ENCODE measurements around the gene WAC.
"Not testable (repeated sequence)": the region's sequence is repeated elsewhere in the genome, so short reads cannot be mapped to it uniquely, and the experiment has no call there.

The WAC gene

DNA sequence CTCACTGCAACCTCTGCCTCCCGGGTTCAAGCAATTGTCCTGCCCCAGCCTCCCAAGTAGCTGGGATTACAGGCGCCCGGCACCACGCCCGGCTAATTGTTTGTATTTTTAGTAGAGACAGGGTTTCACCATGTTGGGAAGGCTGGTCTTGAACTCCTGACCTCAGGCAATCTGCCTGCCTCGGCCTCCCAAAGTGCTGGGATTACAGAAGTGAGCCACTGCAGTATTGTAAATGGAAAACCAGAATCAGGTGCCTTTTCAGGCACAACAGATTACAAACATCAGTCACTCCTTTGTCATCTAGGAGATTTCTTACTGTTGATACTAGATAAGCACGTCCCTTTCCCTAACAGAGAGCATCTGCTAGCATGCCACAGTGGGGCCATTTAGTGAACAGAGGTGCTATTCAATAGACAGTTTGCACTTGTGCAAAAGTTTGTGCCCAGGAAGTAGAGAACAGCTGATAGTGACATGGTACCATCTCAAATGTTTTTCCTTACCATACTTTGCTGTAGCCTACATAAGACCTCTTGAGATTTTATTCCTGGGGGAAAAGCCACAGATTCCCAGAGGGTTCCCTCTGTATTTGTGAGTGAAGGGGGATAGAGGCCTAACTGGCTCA lies 24.5 kb upstream of the WAC start:
- H3K36me3 Mint-ChIP-seq (ENCODE audit: low read depth) = no peaks in the 10 kb centered on the region
- no peak for ATAC-seq

DNA sequence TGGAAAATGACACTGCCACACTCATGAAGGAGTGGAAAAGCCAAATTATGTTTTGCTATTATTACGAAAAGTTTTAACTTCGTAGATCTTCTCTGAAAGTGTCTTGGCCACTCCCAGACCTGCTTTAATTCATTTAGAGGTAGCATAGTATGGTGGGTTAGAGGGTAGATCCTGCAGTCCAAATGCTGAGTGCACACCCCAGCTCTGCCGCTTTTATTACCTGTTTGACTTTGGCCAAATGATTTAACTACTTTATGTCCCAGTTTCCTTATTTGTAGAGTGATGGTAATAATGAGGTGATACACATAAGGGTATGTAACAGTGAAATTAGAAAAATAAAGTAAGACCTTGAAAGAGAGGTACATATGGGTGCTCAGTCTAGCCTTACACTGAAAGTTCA lies 23.6 kb upstream of the WAC start:
- H3K9me3 Mint-ChIP-seq = no peaks in the 10 kb centered on the region
- no peak overlapping the region for H3K4me3 Mint-ChIP-seq
- DNase-seq (no peak), ATAC-seq (no peak)
- H3K27ac Mint-ChIP-seq = no peak overlapping the region
- no peaks in the 10 kb centered on the region for H3K27me3 Mint-ChIP-seq
- no peaks in the 10 kb centered on the region for H3K4me1 Mint-ChIP-seq
- no peaks in the 10 kb centered on the region for H3K36me3 Mint-ChIP-seq (ENCODE audit: low read depth)

More for the DNA sequence above, 24.5 kb upstream of the WAC start:
- Mint-ChIP-seq H3K4me1 (no peaks in the 10 kb centered on the region), H3K4me3 (no peak overlapping the region), H3K27me3 (no peaks in the 10 kb centered on the region), H3K27ac (no peak overlapping the region), H3K9me3 (no peaks in the 10 kb centered on the region)
- DNase-seq = no peak

DNA sequence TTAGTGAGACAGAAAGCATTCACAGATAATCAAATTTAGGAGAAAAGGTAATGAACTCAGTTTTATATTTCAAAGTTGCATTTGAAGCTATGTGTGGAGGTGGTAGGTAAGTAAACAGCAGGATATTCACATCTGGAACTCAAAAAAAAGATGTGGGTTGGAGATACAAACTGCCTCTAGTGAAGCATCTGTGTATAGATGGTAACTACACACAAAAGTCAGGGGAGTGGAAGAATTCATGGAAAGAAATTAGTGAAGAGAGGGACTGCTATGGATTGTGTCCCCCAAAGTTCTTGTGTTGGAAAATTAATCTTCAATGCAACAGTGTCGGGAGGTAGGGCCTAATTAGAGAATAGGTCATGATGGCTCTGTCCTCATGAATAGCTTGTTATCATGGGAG lies 18.3 kb upstream of the WAC start:
- Mint-ChIP-seq H3K4me1 (no peaks in the 10 kb centered on the region), H3K36me3 (ENCODE audit: low read depth) (no peaks in the 10 kb centered on the region), H3K9me3 (peaks cover 12% of the 10 kb centered on the region), H3K4me3 (no peak overlapping the region), H3K27ac (no peak overlapping the region), H3K27me3 (no peaks in the 10 kb centered on the region)
- ATAC-seq (no peak), DNase-seq (no peak)

DNA sequence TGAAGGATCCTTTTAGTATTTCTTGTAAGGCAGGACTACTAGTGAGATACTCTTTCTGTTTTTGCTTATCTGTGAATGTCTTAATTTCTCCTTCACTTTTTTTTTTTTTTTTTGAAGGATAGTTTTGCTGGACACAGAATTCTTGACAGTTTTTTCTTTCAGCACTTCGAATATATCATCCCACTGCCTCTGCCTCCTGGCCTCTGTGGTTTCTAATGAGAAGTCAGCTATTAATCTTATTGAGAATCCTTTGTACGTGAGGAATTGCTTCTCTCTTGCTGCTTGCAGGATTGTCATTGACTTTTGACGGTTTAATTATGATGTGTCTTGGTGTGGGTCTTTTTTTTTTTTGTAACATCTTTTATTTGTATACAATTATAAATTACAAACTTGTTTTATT lies 12.6 kb upstream of the WAC start:
- Mint-ChIP-seq H3K4me3 (no peak overlapping the region), H3K4me1 (no peaks in the 10 kb centered on the region), H3K9me3 (peaks cover 37% of the 10 kb centered on the region), H3K27ac (no peak overlapping the region), H3K36me3 (ENCODE audit: low read depth) (peaks cover 25% of the 10 kb centered on the region), H3K27me3 (no peaks in the 10 kb centered on the region)
- no peak for DNase-seq
- ATAC-seq = no peak

DNA sequence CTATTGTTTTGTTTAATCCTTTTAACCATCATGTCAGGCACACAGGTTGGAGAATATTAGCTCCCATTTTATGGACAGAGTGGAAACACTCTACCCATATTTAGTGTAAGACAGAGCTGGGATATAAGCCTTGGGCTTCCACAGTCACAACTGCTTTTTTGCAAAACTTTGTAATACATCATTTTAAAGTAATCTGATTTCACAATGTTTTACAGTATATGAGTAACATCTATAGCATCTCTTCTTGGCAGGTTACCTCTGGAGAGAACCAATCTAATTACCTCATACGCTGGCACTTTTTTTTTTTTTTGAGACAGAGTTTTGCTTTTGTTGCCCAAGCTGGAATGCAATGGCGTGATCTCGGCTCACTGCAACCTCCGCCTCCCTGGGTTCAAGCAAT lies 12.1 kb upstream of the WAC start:
- Mint-ChIP-seq H3K36me3 (ENCODE audit: low read depth) (peaks cover 29% of the 10 kb centered on the region), H3K9me3 (peaks cover 40% of the 10 kb centered on the region)
- H3K27ac Mint-ChIP-seq, H3K4me1 Mint-ChIP-seq, H3K27me3 Mint-ChIP-seq, DNase-seq, H3K4me3 Mint-ChIP-seq, ATAC-seq: not testable (repeated sequence)

DNA sequence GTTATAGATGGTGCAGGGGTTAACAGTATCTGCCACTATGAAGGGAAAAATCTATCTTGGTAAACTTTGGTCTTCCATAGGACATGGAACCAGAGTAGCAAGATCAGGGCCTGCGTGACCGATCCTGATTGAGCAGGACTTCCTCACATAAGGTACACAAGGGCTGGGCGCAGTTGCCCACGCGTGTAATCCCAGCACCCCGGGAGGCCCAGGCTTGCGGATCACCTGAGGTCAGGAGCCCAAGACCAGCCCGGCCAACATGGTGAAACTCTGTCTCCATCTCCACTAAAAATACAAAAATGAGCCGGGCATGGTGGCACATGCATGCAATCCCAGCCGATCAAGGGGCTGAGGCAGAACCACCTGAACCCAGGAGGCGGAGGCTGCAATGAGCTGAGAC lies 11.0 kb upstream of the WAC start:
- peaks cover 36% of the 10 kb centered on the region for H3K36me3 Mint-ChIP-seq (ENCODE audit: low read depth)

DNA sequence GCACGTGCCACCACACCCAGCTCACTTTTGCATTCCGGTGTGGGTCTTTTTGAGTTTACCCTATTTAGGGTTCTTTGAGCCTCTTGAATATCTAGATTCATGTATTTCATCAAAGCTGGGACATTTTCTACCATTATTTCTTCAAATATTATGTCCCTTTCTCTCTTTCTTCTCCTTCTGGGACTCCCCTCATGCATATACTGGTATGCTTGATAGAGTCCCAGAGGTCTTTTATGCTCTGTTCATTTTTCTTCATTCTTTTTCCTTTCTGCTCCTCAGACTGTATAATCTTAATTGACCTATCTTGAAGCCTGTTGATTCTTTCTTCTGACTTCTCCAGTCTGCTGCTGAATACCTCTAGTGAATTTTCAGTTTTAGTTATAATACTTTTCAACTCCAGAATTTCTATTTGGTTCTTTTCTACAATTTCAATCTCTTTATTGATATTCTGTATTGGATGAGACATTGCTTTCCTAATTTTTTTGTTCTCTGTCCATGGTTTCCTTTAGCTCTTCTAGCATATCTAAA lies 9.1 kb upstream of the WAC start:
- ATAC-seq = no peak
- H3K4me3 Mint-ChIP-seq = no peak overlapping the region
- peaks cover 2% of the 10 kb centered on the region for H3K4me1 Mint-ChIP-seq
- H3K36me3 Mint-ChIP-seq (ENCODE audit: low read depth) = peaks cover 42% of the 10 kb centered on the region
- H3K9me3 Mint-ChIP-seq = peaks cover 35% of the 10 kb centered on the region
- H3K27me3 Mint-ChIP-seq = no peaks in the 10 kb centered on the region
- H3K27ac Mint-ChIP-seq = no peak overlapping the region
- no peak for DNase-seq

More for the DNA sequence above, 11.0 kb upstream of the WAC start:
- H3K4me1 Mint-ChIP-seq, H3K27me3 Mint-ChIP-seq, H3K4me3 Mint-ChIP-seq, ATAC-seq, DNase-seq, H3K27ac Mint-ChIP-seq: not testable (repeated sequence)
- H3K9me3 Mint-ChIP-seq = peaks cover 42% of the 10 kb centered on the region

DNA sequence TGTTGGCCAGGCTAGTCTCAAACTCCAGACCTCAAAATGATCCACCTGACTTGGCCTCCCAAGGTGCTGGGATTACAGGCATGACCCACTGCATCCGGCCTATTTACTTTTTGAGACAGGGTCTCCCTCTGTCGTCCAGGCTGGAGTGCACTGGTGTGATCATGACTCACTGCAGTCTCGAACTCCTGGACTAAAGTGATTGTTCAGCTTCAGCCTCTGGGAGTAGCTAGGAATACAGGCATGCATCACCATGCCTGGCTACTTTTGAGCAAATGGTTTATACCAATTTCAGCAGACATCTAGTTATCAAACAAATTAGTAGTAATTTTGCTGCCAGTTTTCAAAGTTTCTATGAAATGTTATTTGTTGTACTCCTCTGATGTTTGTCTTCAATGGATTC lies 2.2 kb upstream of the WAC start:
- H3K4me3 Mint-ChIP-seq = peak overlapping the region; percentile 92
- DNase-seq (no peak), ATAC-seq (no peak)
- H3K36me3 Mint-ChIP-seq (ENCODE audit: low read depth) = peaks cover 43% of the 10 kb centered on the region
- no peaks in the 10 kb centered on the region for H3K27me3 Mint-ChIP-seq
- peak overlapping the region; percentile 95 for H3K27ac Mint-ChIP-seq
- H3K9me3 Mint-ChIP-seq = peaks cover 8% of the 10 kb centered on the region
- H3K4me1 Mint-ChIP-seq = peaks cover 47% of the 10 kb centered on the region

DNA sequence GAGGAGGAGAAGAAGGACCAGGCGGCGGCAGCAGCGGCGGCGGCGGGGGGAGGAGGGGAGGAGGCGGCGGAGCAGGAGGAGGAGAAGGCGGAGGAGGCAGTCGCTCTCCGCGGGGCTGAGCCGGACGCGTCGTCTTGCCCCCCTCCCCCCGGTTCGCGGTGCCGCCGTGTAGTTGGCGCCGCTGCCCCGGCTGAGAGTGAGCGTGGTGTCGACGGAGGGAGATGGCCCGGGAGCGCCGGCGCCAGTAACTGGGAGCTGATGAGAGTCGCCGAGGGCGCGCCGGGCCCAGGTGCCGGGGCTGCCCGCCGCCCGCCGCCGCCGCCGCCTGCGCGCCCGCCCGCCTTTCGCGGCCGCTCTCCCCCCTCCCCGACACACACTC lies 257 bp downstream of the WAC start:
- Mint-ChIP-seq H3K4me1 (peaks cover 65% of the 10 kb centered on the region), H3K9me3 (no peaks in the 10 kb centered on the region), H3K4me3 (peak overlapping the region; percentile 92), H3K36me3 (ENCODE audit: low read depth) (peaks cover 51% of the 10 kb centered on the region), H3K27ac (peak overlapping the region; percentile 99), H3K27me3 (no peaks in the 10 kb centered on the region)
- ATAC-seq = peak; percentile 3
- DNase-seq = no peak

DNA sequence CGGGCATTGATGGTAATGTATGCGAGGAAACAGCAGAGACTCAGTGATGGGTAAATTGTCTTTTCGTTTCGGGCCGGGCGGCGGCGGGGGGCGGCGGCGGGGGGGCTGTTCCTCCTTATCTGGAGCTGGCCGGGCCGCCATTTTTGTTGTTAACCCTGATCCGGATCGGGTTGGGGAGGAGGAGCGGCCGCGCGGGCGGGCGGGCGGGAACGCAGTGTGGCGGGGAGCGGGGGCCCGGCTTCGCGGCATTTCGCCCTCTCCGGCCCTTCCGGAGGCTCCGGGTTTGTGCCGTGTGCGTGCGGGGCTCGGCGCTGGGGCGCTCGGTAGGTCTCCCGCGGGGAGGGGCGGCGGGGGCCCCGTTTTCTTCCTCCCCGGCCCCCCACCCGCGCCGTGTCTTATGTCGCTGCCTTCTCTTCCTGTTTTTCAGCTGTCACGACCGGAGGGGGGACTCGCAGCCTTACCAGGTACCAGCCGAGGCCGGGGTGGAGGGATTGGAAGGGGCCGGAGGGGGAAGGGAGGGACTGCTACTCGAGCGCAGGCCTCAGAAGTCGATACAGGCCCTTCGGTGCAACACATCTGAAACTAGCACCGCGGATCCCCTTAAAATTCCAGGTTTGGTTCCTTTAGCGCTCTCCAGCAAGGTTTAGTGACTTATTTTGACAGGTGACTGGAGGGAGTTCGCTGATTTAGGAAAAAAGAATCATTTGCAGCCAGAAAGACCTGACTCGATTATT lies 820 bp downstream of the WAC start:
- DNase-seq = peak; percentile 73
- ATAC-seq = peak; percentile 15
- Mint-ChIP-seq H3K4me1 (peaks cover 68% of the 10 kb centered on the region), H3K4me3 (peak overlapping the region; percentile 92), H3K9me3 (no peaks in the 10 kb centered on the region), H3K27me3 (no peaks in the 10 kb centered on the region), H3K27ac (peak overlapping the region; percentile 94), H3K36me3 (ENCODE audit: low read depth) (peaks cover 54% of the 10 kb centered on the region)

DNA sequence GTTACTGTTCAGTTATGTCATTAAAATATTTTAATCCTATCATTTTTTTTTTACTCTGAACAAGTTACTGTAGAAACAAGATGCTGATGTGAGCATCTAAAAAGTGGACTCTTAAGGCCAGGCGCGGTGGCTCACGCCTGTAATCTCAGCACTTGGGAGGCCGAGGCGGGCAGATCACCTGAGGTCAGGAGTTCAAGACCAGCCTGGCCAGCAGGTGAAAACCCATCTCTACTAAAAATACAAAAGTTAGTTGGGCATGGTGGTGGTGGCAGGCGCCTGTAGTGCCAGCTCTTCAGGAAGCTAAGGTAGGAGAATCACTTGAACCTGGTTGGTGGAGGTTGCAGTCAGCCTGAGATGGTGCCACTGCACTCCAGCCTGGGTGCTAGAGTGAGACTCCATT lies 2.9 kb downstream of the WAC start:
- H3K27me3 Mint-ChIP-seq = no peaks in the 10 kb centered on the region
- H3K4me1 Mint-ChIP-seq = peaks cover 67% of the 10 kb centered on the region
- H3K27ac Mint-ChIP-seq = peak overlapping the region; percentile 94
- ATAC-seq (no peak), DNase-seq (no peak)
- H3K36me3 Mint-ChIP-seq (ENCODE audit: low read depth) = peaks cover 54% of the 10 kb centered on the region
- H3K9me3 Mint-ChIP-seq = no peaks in the 10 kb centered on the region
- peak overlapping the region; percentile 91 for H3K4me3 Mint-ChIP-seq

DNA sequence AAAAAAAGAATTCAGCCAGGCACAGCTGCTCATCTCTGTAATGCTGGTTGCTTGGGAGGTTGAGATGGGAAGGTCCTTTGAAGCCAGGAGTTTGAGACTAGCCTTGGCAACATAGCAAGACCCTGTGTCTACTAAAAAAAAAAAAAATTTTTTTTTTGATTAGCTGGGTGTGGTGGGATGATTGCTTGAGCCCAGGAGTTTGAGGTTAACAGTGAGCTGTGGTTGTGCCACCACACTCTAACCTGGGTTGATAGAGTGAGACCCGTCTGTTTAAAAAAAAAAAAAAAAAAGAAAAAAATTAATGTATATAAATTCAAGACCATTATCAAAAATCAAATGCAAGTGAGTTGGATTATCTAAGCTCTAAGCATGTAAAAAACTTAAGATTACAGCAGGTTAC lies 5.7 kb downstream of the WAC start:
- no peaks in the 10 kb centered on the region for H3K9me3 Mint-ChIP-seq
- DNase-seq = no peak
- no peak overlapping the region for H3K27ac Mint-ChIP-seq
- peaks cover 76% of the 10 kb centered on the region for H3K36me3 Mint-ChIP-seq (ENCODE audit: low read depth)
- no peaks in the 10 kb centered on the region for H3K27me3 Mint-ChIP-seq
- no peak overlapping the region for H3K4me3 Mint-ChIP-seq
- ATAC-seq = no peak
- H3K4me1 Mint-ChIP-seq = peaks cover 77% of the 10 kb centered on the region

DNA sequence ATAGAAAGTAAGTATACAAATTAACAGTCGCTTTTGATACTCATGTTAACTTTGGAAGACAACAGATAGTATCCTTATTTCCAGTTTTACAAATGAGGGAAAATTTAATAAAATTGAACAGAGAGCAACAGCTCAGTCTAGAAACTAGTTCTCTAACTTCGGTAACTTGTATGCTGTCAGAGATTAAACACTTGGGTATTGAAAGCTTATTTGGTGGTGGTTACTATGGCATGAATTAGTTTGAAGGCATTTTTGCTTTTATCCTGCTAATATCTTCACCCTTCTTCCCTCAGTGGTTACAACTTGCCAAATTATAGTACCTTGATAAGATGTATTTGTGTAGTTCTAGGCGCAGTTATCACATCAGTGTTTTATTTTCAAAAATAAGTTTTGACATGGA lies 7.2 kb downstream of the WAC start:
- no peak for ATAC-seq
- Mint-ChIP-seq H3K36me3 (ENCODE audit: low read depth) (peaks cover 73% of the 10 kb centered on the region), H3K4me1 (peaks cover 77% of the 10 kb centered on the region), H3K27me3 (no peaks in the 10 kb centered on the region), H3K4me3 (no peak overlapping the region), H3K27ac (no peak overlapping the region), H3K9me3 (no peaks in the 10 kb centered on the region)
- no peak for DNase-seq

DNA sequence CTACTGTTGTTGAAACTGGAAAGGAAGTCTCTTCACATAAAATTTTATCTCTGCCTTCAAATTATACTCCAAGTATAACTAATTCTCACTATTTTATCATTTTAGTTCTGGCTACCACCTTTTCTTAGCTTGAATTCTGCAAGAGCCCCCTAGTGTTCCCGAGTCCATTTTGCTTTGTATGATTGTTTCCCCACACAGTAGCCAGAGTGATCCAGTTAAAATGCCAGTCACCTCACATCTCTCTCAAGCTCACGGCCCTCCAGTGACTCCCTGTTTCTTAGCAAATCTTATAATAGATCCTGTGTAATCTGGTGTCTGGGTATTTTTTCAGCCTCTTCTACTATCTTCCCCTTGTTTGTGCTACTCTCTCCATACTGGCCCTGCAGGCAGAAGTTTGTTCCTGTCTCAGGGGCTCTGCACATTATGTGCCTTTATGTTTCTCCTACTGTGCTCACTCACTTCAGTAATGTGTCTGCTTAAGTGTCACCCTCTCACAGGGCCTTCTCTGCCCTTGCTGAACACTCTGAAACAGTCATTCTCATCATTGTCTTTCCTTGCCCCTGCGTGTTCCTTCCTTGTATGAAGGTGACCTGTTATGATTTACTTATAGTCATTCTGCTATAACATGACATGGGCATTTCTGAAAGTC lies 8.9 kb downstream of the WAC start:
- H3K9me3 Mint-ChIP-seq = no peaks in the 10 kb centered on the region
- peaks cover 64% of the 10 kb centered on the region for H3K36me3 Mint-ChIP-seq (ENCODE audit: low read depth)
- H3K4me1 Mint-ChIP-seq = peaks cover 75% of the 10 kb centered on the region
- H3K27ac Mint-ChIP-seq = no peak overlapping the region
- no peak overlapping the region for H3K4me3 Mint-ChIP-seq
- H3K27me3 Mint-ChIP-seq = no peaks in the 10 kb centered on the region
- DNase-seq = no peak
- no peak for ATAC-seq

DNA sequence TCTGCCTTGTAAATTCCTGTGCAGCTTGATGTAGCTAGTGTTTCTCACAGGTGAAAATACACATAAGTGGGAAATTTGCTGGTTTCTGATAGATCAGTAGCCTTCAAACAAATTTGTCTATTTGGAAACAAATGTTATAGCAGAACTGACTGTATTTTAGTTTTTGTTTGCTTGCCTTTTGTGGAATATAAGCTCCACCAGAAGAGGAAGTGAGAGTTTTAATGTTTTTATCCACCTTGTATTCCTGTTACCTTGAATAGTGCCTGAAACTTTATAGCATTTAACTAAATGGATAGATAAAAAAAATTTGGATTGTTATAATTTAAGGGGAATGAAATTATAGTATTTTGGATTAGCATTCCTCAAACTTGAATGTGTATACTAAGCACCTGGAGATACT lies 9.8 kb downstream of the WAC start:
- DNase-seq (no peak), ATAC-seq (no peak)
- Mint-ChIP-seq H3K36me3 (ENCODE audit: low read depth) (peaks cover 57% of the 10 kb centered on the region), H3K9me3 (no peaks in the 10 kb centered on the region), H3K4me3 (no peak overlapping the region), H3K4me1 (peaks cover 69% of the 10 kb centered on the region), H3K27ac (no peak overlapping the region), H3K27me3 (no peaks in the 10 kb centered on the region)

Data from activated naive CD8-positive, alpha-beta T cell treated with anti-CD3 and anti-CD28 coated beads, Interleukin-2, amount 50 U/mL, for 24 hours (primary cell).